ENCODE results near the gene SSH2. TPM values are rescaled to one million over a fixed set of nuclear protein-coding genes. Genes with fewer than 3 reads are reported as not detected.

SSH2 gene
- total and polyA plus RNA-seq, 9 of the 15 experiments (the other 6 are each of a cell fraction or from before 2014, with no cell fraction given), result 3.9 to 16.1 (median 10.2) TPM

DNA sequence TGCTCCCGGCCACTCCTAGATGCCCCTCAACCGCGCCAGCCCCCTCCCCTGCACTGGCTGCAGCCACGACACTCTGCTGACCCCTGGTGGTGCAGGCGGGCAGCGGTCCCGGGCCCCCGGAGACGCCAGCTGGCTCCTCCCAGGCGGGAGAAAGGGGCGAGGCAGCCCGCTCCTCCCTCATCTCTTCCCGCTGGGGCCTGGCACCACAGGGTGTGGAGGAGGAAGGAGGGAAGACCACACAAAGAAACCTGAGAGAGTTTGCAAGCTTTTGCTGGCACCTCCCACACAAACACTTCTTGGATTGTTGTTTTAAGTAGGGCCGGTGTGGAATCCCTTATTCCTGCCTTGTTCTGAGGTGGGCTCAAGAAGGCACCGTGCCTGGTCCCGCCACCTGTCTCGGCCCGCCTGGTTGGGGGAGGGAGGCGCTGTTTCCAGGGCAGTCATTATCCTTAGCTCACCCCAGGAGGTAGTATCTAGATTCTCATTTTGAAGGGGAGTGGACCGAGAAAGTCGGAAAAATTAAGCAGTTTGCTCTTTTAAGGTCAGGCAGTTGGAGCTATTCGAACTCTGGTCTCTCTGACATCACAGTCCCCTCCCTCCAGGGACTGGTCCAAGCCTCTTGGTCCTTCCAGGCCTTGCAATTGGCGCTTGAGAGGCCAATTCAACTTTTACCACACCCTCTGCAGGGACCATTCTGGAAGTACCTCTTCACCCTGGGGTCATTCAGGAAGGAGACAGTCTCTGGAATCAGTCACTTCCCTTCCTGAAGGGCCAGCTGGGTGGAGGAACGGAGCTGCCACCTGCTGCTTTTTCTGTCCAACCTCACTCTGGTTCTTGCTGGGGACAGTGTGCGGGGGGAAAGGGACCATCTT lies 338.1 kb downstream of the SSH2 start (continued):
- TF ChIP-seq, protein P1, sequence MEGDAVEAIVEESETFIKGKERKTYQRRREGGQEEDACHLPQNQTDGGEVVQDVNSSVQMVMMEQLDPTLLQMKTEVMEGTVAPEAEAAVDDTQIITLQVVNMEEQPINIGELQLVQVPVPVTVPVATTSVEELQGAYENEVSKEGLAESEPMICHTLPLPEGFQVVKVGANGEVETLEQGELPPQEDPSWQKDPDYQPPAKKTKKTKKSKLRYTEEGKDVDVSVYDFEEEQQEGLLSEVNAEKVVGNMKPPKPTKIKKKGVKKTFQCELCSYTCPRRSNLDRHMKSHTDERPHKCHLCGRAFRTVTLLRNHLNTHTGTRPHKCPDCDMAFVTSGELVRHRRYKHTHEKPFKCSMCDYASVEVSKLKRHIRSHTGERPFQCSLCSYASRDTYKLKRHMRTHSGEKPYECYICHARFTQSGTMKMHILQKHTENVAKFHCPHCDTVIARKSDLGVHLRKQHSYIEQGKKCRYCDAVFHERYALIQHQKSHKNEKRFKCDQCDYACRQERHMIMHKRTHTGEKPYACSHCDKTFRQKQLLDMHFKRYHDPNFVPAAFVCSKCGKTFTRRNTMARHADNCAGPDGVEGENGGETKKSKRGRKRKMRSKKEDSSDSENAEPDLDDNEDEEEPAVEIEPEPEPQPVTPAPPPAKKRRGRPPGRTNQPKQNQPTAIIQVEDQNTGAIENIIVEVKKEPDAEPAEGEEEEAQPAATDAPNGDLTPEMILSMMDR (IDR thresholded peaks at IDR 0.05 in 2 of 3, conservative IDR thresholded peaks at IDR 0.05 in 1 of 3; ENCODE audit: insufficient read depth in 2 of 3, low read depth in 1 of 3, low read length in 3 of 3), result peak; percentile 93 to 98 (median 95)
- TF ChIP-seq SRF (CRISPR knock-in tag; IDR thresholded peaks at IDR 0.05) (no peak), NONO (IDR thresholded peaks at IDR 0.05; ENCODE audit: low read depth in 2 of 2, low read length in 1 of 2) (no peak), ADNP (tag; IDR thresholded peaks at IDR 0.05) (no peak), POU5F1 (IDR thresholded peaks at IDR 0.05; ENCODE audit: borderline replicate concordance, low read depth, low read length, partially characterized antibody) (no peak), GATAD2B (IDR thresholded peaks at IDR 0.05; ENCODE audit: borderline replicate concordance) (peak; percentile 82), MYC (IDR thresholded peaks at IDR 0.05; ENCODE audit: low read depth, low read length) (peak; percentile 56), MYC (CRISPR knock-in tag; IDR thresholded peaks at IDR 0.05; ENCODE audit: borderline replicate concordance, low read depth) (no peak), SPI1 (IDR thresholded peaks at IDR 0.05; ENCODE audit: borderline replicate concordance, low read depth, low read length) (peak; percentile 39; the same call in 1 of the 2 replicates), ZNF253 (CRISPR knock-in tag; conservative IDR thresholded peaks at IDR 0.05) (no peak), ZNF561 (CRISPR knock-in tag; conservative IDR thresholded peaks at IDR 0.05) (no peak), TEAD4 (IDR thresholded peaks at IDR 0.05; ENCODE audit: low read length) (no peak; the same call in 1 of the 2 replicates), TEAD4 (CRISPR knock-in tag; IDR thresholded peaks at IDR 0.05; ENCODE audit: borderline replicate concordance) (no peak), XRCC3 (IDR thresholded peaks at IDR 0.05) (no peak), EP300 (IDR thresholded peaks at IDR 0.05; ENCODE audit: low read length) (0 out of 2 replicates have a peak, but pooled peaks have one; percentile 10), EP400 (IDR thresholded peaks at IDR 0.05) (peak; percentile 45; the same call in 1 of the 2 replicates), CREB1 (IDR thresholded peaks at IDR 0.05) (no peak), CREB1 (CRISPR knock-in tag; IDR thresholded peaks at IDR 0.05) (no peak), CCAR2 (IDR thresholded peaks at IDR 0.05; ENCODE audit: low read depth, low read length) (no peak)
- TF ChIP-seq, protein P2, sequence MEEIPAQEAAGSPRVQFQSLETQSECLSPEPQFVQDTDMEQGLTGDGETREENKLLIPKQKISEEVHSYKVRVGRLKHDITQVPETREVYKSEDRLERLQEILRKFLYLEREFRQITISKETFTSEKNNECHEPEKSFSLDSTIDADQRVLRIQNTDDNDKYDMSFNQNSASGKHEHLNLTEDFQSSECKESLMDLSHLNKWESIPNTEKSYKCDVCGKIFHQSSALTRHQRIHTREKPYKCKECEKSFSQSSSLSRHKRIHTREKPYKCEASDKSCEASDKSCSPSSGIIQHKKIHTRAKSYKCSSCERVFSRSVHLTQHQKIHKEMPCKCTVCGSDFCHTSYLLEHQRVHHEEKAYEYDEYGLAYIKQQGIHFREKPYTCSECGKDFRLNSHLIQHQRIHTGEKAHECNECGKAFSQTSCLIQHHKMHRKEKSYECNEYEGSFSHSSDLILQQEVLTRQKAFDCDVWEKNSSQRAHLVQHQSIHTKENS (CRISPR knock-in tag; IDR thresholded peaks at IDR 0.05), result no peak
- TF ChIP-seq, protein P3, sequence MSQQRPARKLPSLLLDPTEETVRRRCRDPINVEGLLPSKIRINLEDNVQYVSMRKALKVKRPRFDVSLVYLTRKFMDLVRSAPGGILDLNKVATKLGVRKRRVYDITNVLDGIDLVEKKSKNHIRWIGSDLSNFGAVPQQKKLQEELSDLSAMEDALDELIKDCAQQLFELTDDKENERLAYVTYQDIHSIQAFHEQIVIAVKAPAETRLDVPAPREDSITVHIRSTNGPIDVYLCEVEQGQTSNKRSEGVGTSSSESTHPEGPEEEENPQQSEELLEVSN (IDR thresholded peaks at IDR 0.05; ENCODE audit: borderline replicate concordance in 1 of 2, extremely low read depth in 1 of 2, insufficient read depth in 1 of 2, insufficient read length in 1 of 2, low read depth in 1 of 2, low read length in 1 of 2, poor library complexity in 1 of 2, severe bottlenecking in 1 of 2), result peak in 1 of 2 experiments; percentile 53
- TF ChIP-seq, protein P4, sequence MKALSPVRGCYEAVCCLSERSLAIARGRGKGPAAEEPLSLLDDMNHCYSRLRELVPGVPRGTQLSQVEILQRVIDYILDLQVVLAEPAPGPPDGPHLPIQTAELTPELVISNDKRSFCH (CRISPR knock-in tag; IDR thresholded peaks at IDR 0.05), result no peak
- TF ChIP-seq, protein P4 (tag; IDR thresholded peaks at IDR 0.05), result no peak
